Chondrocyte (in vitro differentiated cells): ENCODE measurements around the gene ZFP64. TPM values are rescaled to one million over a fixed set of nuclear protein-coding genes. Genes with fewer than 3 reads are reported as not detected.
"Not testable (repeated sequence)": the region's sequence is repeated elsewhere in the genome, so short reads cannot be mapped to it uniquely, and the experiment has no call there.

Experiments
- DNase-seq: peaks from one replicate; pipeline ENCODE4 v3.0.0; 2021; ENCODE audit warnings: mixed read lengths, low spot score
- H3K27ac Mint-ChIP-seq: one replicate; pipeline ENCODE4 v1.8.0; 2021; ENCODE audit warnings: mild to moderate bottlenecking, moderate library complexity, mixed read lengths; ENCODE audit not compliant: unreplicated experiment
- H3K27me3 Mint-ChIP-seq: 2 replicates; pipeline ENCODE4 v1.8.0; 2021; ENCODE audit warnings: low read depth, mixed read lengths
- H3K36me3 Mint-ChIP-seq: 2 replicates; pipeline ENCODE4 v1.8.0; 2021; ENCODE audit warnings: low read depth, mixed read lengths
- H3K4me1 Mint-ChIP-seq: 2 replicates; pipeline ENCODE4 v1.8.0; 2021; ENCODE audit warnings: low read depth, mild to moderate bottlenecking, mixed read lengths
- H3K4me3 Mint-ChIP-seq: one replicate; pipeline ENCODE4 v1.8.0; 2021; ENCODE audit warnings: mild to moderate bottlenecking, moderate library complexity, mixed read lengths; ENCODE audit not compliant: unreplicated experiment
- H3K9me3 Mint-ChIP-seq: 2 replicates; pipeline ENCODE4 v1.8.0; 2021; ENCODE audit warnings: low read depth, mixed read lengths
- CTCF ChIP-seq: fragments of 200-600 bp; sonication (generic); IDR thresholded peaks from 2 replicates; pipeline ENCODE4 v1.5.0; 2021; ENCODE audit warnings: antibody characterized with exemption, mild to moderate bottlenecking, moderate library complexity
- total RNA-seq: library from RNA; stranded (reverse); gene quantifications from 3 replicates; pipeline ENCODE4 v1.2.1, GENCODE V29; 2021

Gene ZFP64
- total RNA-seq, 1 donor from 2014 or later = 26.8 TPM

DNA sequence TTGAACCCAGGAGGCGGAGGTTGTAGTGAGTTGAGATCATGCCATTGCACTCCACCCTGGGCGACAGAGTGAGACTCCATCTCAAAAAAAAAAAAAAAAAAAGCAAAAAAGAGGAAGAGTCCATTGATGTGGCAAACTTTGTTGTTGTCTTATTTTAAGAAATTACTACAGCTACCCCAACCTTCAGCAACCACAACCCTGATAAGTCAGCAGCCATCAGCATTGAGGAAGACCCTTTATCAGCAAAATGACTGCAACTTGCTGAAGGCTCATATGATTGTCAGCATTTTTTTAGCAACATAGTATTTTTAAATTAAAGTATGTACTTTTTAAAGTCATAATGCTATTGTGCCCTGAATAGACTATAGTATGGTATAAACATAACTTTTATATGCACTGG is 48.8 kb downstream of the ZFP64 start:
- Mint-ChIP-seq H3K27me3 (no peaks in the 10 kb centered on the region), H3K36me3 (peaks cover 5% of the 10 kb centered on the region), H3K4me3 (no peak overlapping the region), H3K27ac (no peak overlapping the region), H3K4me1 (no peaks in the 10 kb centered on the region), H3K9me3 (peaks cover 13% of the 10 kb centered on the region)
- no peak for TF ChIP-seq CTCF
- DNase-seq = no peak

GRCh38 chr20:52139986-52140385 is 51.6 kb downstream of the ZFP64 start:
- peaks cover 5% of the 10 kb centered on the region for H3K36me3 Mint-ChIP-seq
- H3K4me3 Mint-ChIP-seq = no peak overlapping the region
- no peak for DNase-seq
- H3K4me1 Mint-ChIP-seq = no peaks in the 10 kb centered on the region
- peaks cover 18% of the 10 kb centered on the region for H3K9me3 Mint-ChIP-seq
- TF ChIP-seq CTCF = no peak
- H3K27me3 Mint-ChIP-seq = no peaks in the 10 kb centered on the region
- no peak overlapping the region for H3K27ac Mint-ChIP-seq

DNA sequence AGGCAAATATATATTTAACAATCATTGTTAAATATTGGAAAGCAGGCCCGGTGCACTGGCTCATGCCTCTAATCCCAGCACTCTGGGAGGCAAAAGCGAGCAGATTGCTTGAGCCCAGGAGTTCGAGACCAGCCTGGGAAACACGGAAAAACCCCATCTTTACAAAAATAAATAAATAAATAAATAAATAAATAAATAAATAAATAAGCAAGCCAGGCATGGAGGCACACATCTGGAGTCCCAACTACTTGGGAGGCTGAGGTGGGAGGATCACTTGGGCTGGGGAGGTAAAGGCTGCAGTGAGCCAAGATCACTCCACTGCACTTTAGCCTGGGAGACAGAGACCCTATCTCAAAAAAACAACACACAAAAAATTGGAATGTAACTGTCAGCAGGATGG is 53.7 kb downstream of the ZFP64 start:
- no peak for DNase-seq
- H3K36me3 Mint-ChIP-seq = peaks cover 5% of the 10 kb centered on the region
- H3K4me3 Mint-ChIP-seq = no peak overlapping the region
- no peak for TF ChIP-seq CTCF
- peaks cover 20% of the 10 kb centered on the region for H3K9me3 Mint-ChIP-seq
- H3K27me3 Mint-ChIP-seq = no peaks in the 10 kb centered on the region
- no peaks in the 10 kb centered on the region for H3K4me1 Mint-ChIP-seq
- no peak overlapping the region for H3K27ac Mint-ChIP-seq

- not testable (repeated sequence) for H3K4me1 Mint-ChIP-seq, DNase-seq, H3K27me3 Mint-ChIP-seq, H3K36me3 Mint-ChIP-seq, H3K27ac Mint-ChIP-seq, H3K4me3 Mint-ChIP-seq
- H3K9me3 Mint-ChIP-seq = peaks cover 26% of the 10 kb centered on the region
These were observed 57.9 kb downstream of the ZFP64 start for GRCh38 chr20:52133714-52134113.

- Mint-ChIP-seq H3K36me3 (peaks cover 4% of the 10 kb centered on the region), H3K27me3 (no peaks in the 10 kb centered on the region), H3K4me1 (peaks cover 5% of the 10 kb centered on the region), H3K9me3 (peaks cover 23% of the 10 kb centered on the region), H3K4me3 (no peak overlapping the region), H3K27ac (no peak overlapping the region)
- no peak for DNase-seq
- no peak for TF ChIP-seq CTCF
These were observed 59.2 kb downstream of the ZFP64 start for GRCh38 chr20:52132337-52132736.

DNA sequence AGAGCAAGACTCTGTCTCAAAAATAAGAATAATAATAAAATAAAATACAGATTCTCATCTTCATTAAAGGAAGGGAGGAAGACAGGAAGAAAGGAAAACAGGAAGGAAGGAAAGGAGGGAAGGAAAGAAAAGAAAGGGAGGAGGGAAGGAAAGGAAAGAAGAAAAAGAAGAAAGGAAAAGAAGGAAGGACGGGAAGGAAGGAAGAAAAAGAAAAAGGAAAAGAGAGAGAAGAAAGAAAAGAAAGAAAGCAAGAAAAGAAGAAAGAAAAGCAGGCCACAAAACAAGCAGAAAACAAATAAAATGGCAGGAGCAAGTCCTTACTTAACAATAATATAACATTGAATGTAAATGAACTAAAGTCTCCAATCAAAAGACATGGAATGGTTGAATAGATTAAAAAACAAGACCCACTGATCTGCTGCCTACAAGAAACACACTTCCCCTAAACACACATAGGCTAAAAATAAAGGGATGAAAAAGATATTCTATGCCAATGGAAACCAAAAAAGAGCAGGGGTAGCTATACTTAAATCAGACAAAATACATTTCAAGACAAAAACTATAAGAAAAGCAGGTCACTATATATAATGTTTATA is 60.4 kb downstream of the ZFP64 start:
- TF ChIP-seq CTCF = no peak
- H3K9me3 Mint-ChIP-seq = peaks cover 21% of the 10 kb centered on the region

More for the DNA sequence above, 60.4 kb downstream of the ZFP64 start:
- H3K4me1 Mint-ChIP-seq = peaks cover 5% of the 10 kb centered on the region
- peaks cover 4% of the 10 kb centered on the region for H3K36me3 Mint-ChIP-seq
- DNase-seq = no peak
- H3K27me3 Mint-ChIP-seq = no peaks in the 10 kb centered on the region
- H3K27ac Mint-ChIP-seq = no peak overlapping the region
- no peak overlapping the region for H3K4me3 Mint-ChIP-seq
